Right renal cortex interstitium (tissue), 3 donors: ENCODE measurements around the gene UTS2R. TPM values are rescaled to one million over a fixed set of nuclear protein-coding genes. Genes with fewer than 3 reads are reported as not detected.

Experiments used
- DNase-seq, 3 donors: peaks; one replicate each; pipeline ENCODE4 v3.0.0-alpha.2; 2013; ENCODE audit warnings: low read depth in 3 of 3, low spot score in 2 of 3
- polyA plus RNA-seq, 3 donors: library from polyadenylated mRNA; unstranded; fragments of 120-200 nt; gene quantifications; one replicate each; pipeline ENCODE4 v1.2.1, GENCODE V29; 2013; ENCODE audit not compliant: insufficient read length in 3 of 3

UTS2R gene
- polyA plus RNA-seq, 3 donors, result 0.11 to 0.61 (median 0.41) TPM

DNA sequence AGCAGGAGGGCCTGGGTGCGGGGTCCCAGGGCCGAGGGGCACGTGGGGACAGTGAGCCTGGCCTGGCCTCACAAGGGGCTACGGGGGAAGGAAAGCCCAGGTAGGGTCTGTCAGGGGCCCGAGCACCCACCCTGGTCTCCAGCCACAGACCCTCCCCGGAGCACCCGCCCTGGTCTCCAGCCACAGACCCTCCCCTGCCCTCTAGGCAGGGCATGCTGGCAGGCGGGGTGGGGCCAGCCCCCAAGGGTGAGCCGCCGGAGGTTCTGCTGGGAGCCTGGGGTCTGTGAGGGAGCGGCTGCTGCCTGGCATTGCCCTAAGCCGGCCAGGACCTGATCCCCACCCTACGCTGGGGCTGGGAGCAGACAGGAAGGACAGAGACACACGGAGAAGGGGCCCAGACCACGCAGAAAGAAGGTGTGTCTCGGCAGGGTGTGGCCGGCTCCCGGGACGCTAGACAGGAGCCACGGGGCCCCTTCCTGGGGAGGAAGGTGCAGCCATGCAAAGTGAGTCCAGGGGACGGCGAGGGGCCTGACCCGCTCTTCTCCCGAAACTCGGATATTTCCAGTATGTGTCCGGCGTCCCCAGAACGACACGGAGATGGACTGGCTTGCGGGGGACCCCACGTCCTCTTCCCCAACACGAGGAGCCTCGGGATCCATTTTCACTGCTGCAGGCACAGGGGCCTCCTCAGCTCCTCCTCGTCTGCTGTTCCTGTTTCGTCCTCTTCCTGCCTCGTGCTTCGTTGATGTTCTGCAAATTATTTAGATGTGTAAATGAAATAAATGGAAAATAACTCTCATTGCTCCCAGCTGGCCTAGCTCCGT, 15.5 kb downstream of the UTS2R start:
- no peak for DNase-seq

- DNase-seq, result no peak
Observed at GRCh38 chr17:82387705-82388106, 16.1 kb downstream of the UTS2R start.

- no peak for DNase-seq
Observed at GRCh38 chr17:82388223-82388921, 16.8 kb downstream of the UTS2R start.

GRCh38 chr17:82388922-82389283, 17.3 kb downstream of the UTS2R start:
- DNase-seq, result no peak

DNA sequence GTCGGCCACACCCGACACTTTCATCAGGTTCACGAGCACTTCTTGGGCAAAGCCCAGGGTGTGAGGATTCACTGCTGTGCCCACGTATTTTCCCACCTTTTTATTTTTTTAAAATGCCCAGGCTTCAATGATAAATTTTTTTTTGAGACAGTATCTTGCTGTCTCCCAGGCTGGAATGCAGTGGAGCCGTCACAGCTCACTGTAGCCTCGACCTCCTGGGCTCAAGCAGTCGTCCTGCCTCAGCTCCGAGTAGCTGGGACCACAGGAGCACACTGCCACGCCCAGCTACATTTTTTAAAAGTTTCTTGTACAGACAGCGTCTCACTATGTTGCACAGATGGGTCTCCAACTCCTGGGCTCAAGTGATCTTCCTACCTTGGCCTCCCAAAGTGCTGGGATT, 17.8 kb downstream of the UTS2R start:
- no peak for DNase-seq

DNA sequence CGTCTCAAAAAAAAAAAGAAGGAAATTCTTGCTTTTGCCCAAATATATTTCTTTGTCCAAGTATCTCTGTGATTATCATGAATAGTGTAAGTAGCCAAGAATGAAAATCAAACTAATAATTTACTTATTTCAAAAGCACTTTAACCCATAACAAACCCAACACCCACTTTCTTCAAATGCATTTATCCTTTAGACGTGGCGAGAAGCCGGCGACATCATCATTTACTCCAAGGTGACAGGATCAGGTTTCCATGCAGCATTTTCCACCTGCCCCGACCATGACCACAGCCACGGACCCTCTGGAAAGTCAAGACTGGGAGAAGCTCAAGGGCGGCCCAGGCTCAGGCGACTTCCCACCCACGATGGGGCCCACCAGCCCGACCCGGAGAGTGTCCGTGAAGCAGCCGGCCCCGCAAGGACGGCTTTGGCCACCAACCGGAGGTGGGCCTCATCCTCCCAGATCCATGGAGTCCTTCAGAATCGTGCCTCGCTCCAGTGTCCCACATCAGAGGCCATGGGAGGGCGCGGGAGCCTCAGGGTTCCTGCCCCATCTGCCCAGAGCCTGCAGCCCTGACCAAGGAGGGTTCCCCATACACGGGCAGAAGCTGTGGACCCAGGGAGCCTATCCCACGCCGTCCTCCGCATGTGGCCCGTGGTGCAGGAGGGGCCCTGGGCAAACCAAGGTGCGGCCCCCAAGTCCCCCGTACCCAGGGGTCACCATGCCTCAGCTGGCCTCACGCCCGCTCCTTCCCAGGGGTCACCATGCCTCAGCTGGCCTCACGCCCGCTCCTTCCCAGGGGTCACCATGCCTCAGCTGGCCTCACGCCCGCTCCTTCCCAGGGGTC, 18.7 kb downstream of the UTS2R start:
- no peak for DNase-seq

- DNase-seq, result no peak
Observed at GRCh38 chr17:82390860-82391435, 19.4 kb downstream of the UTS2R start.

GRCh38 chr17:82391496-82392066, 20.0 kb downstream of the UTS2R start:
- DNase-seq, result no peak

DNA sequence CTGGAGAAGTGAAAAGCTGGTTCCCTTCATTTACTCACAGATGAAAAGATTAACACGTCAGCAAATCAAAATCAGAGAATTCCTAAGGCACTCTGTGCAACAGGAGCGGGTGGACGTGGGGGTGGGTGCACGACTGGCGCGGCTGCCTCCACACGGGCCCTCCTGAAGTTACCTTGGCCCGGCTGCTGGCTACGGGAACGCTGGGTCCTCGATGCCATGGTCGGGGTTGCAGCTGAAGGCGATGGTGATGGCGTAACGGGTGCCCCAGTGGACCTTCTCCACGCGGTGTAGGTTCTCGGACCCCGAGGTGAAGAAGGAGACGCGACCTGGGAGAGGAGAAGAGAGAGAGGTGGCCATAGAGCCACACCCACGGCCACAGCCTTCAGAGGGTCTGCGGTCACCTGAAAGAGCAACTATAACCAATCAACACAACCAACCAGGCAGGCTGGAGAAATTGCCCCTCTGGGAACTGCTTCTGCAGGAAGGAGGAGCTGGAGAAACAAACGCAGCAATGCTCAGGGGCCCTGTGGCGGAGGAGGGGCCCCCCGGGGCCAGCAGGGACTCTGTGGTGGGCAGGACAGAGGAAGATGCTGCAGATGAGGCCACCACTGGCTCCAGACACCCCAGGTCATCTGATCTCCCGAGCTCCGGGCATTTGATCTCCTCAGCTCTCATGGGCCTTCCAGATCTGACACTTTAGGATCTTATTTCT, 20.8 kb downstream of the UTS2R start:
- DNase-seq, result no peak

GRCh38 chr17:82392941-82393340, 21.4 kb downstream of the UTS2R start:
- no peak for DNase-seq

DNA sequence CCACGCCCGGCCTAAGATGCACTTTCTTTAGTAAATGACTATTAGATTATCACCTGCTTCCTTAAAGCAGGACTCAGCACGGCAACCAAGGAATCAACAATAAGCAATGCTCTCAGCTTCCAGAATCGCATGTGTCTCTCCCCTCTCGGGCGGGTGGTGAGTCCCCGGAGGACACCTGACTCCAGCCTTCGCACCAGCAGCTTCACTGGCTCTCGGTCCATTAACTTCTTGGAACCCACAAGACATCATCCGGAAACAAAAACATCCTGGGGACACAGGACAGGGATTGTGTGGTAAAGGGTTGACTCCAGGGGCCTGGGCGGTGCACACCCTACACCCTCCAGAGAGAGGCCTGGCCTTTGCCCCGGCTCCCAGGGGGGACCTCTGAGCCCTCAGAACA, 22.7 kb downstream of the UTS2R start:
- no peak for DNase-seq

DNA sequence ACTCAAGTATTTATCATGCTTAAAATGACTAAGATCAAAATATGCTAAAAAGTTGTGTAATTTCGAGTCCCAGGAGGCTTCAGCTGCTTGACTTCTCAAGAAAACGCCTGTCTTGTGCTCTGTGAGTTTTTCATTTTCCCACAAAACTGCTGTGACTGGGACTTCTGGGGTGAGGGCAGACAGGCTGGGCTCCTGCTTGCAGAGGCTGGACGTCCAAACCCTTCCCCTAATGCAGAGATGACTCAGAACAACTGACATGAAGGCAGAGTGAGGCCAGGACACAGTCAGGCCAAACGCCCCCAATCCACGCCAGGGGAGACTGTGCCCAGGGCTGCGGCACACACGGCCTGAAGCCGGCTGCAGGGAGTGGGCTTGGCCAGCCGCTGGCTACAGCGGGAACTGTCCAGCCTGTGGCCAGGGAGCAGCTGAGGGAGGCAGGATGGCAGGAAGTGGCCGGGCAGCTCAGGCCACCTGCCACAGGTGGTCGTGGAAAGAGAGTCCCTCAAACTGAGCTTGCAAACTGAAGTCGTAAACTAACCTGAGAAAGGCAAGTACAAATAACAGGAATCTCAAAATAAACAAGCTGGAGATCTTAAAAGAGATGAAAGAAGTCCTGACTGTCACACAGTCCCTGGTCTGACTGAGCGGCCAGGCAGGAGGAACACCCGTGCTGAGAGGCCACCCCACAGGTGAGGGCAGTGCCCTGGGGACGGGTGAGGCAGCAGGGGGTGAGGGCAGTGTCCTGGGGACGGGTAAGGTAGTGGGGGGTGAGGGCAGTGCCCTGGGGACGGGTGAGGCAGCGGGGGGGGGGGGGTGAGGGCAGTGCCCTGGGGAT, 25.3 kb downstream of the UTS2R start:
- no peak for DNase-seq

GRCh38 chr17:82397449-82398335, 26.1 kb downstream of the UTS2R start:
- DNase-seq, result no peak

- no peak for DNase-seq
Observed at GRCh38 chr17:82399041-82399441, 27.5 kb downstream of the UTS2R start.

DNA sequence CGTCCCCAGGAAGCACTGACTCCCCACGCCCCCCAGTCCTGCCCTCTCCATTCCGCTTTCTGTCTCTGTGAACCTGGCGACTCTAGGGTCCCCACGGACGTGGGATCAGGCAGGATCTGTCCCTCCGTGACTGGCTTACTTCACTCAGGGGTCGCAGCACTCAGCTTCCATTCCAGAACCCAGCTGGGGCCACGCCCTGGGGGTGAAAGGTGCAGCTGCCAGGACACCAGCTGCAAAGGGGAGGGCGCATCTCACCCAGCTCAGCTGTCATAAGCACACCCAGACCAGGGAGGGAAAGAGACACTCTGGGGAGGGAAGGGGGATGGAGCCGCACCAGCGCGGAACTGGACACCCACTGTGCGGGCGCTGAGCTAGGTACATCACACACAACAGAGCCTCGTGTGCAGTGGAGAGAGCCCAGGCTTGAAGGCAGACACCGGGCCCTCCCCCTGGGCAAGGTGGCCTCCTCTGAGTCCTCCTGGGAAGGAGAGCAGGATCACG, 28.1 kb downstream of the UTS2R start:
- no peak for DNase-seq

DNA sequence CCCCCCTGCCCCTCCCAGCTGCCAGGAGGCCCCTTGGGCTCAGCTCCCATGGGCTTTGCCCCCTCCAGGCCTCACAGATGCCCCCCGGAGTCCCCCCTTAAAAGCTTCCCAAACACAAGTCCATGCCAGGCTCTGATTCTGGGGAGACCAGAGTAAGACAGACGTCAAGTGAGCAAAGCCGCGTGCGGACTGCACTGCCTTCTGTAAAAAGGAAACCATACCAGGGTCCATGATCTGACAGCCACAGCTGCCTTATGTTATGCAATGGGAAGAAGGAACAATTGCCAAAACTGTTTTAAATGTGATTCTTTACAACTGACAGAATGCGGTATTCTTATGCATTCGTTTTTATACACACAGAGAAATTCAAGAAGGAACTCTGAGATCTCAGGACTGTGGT, 28.6 kb downstream of the UTS2R start:
- no peak for DNase-seq

GRCh38 chr17:82400830-82401229, 29.3 kb downstream of the UTS2R start:
- DNase-seq, result no peak

DNA sequence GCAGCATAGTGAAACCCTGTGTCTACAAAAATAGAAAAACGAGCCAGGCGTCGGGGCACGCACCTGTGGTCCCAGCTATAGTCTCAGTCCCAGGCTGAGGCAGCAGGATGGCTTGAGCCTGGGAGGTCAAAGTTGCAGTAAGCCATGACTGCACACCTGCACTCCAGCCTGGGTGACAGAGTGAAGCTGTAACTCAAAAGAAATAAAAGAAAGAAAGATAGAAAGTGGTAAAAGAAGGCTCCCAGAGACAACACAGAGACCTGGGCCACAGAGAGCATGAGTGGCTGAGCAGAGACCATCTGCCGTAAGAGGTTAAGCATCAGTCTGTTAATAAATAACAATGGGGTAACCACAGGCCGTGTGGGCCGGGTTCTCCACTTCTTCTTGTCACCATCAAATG, 31.3 kb downstream of the UTS2R start:
- no peak for DNase-seq
